B cell (primary cell): ENCODE data around the gene CDC34. TPM values are rescaled to one million over a fixed set of nuclear protein-coding genes. Genes with fewer than 3 reads are reported as not detected.
A peak's percentile ranks its signal among the peaks of the same experiment; 100 is the strongest.

Experiments used
- ATAC-seq: fragments of 200-7000 bp; cut with Tn5 transposase; one replicate; pipeline ENCODE4 v1.10.0; 2021; ENCODE audit warnings: low read depth, mild to moderate bottlenecking, moderate number of reproducible peaks, moderate library complexity
- CTCF ChIA-PET: fragments of 350-600 bp; sonication (Branson Sonifier 250); formaldehyde crosslinking; loops from one replicate; lab custom pipeline; 2021; ENCODE audit warnings: antibody characterized with exemption, inconsistent platforms; lab: Charles Lee
- POLR2A ChIA-PET: fragments of 350-600 bp; sonication (Branson Sonifier 250); formaldehyde crosslinking; loops from one replicate; lab custom pipeline; 2021; ENCODE audit warnings: antibody characterized with exemption; lab: Charles Lee
- DNase-seq: peaks from one replicate; pipeline ENCODE4 v3.0.0; 2013
- H2AFZ ChIP-seq: 2 replicates; pipeline ENCODE4 v1.6.1; 2012; ENCODE audit warnings: mild to moderate bottlenecking, low read depth, low read length; ENCODE audit not compliant: insufficient read depth, poor library complexity, severe bottlenecking
- H3K27ac ChIP-seq, 2 donors: 1 replicate in 1 of 2; 2 replicates in 1 of 2; pipeline ENCODE4 v1.5.1; 2012 to 2013; ENCODE audit warnings: low read length in 2 of 2, mild to moderate bottlenecking in 2 of 2, moderate library complexity in 1 of 2
- H3K27me3 ChIP-seq, 4 experiments: fragments of 200-600 bp in 1 of 4; sonication (generic) in 1 of 4; replicated peaks in 1 of 4; 1 replicate in 2 of 4; 2 replicates in 2 of 4; pipeline versions ENCODE4 v1.6.1 to v1.7.0; 2013 to 2016; ENCODE audit warnings: low read length in 3 of 4, mild to moderate bottlenecking in 2 of 4, mixed read lengths in 1 of 4, moderate library complexity in 1 of 4; ENCODE audit not compliant: insufficient read depth in 4 of 4, control insufficient read depth in 3 of 4; ENCODE audit errors: control extremely low read depth in 1 of 4
- H3K36me3 ChIP-seq, 2 experiments: replicated peaks in 1 of 2; 1 replicate in 1 of 2; 2 replicates in 1 of 2; pipeline versions ENCODE4 v1.6.1 to v1.7.1; 2013; ENCODE audit warnings: low read length in 1 of 2; ENCODE audit not compliant: insufficient read depth in 2 of 2, control insufficient read depth in 1 of 2; ENCODE audit errors: control extremely low read depth in 1 of 2, extremely low read depth in 1 of 2
- H3K4me1 ChIP-seq, 2 donors: fragments of 200-600 bp in 1 of 2; sonication (generic) in 1 of 2; 1 replicate in 1 of 2; 2 replicates in 1 of 2; pipeline versions ENCODE4 v1.5.1 to v1.6.1; 2013 to 2017; ENCODE audit warnings: low read length in 2 of 2; ENCODE audit not compliant: control insufficient read depth in 2 of 2, insufficient read depth in 2 of 2
- H3K4me2 ChIP-seq: replicated peaks from 2 replicates; pipeline ENCODE3; 2012; ENCODE audit warnings: mild to moderate bottlenecking, low read depth, low read length; ENCODE audit not compliant: poor library complexity, severe bottlenecking
- H3K4me3 ChIP-seq, 5 experiments: fragments of 200-600 bp in 1 of 5; sonication (generic) in 1 of 5; 1 replicate in 3 of 5; 2 replicates in 2 of 5; pipeline versions ENCODE4 v1.5.1 to v1.7.0; 2011 to 2016; ENCODE audit warnings: low read length in 4 of 5, mild to moderate bottlenecking in 4 of 5, low read depth in 2 of 5, control low read depth in 1 of 5, moderate library complexity in 1 of 5; ENCODE audit not compliant: insufficient read depth in 1 of 5; ENCODE audit errors: control extremely low read depth in 1 of 5, extremely low read depth in 1 of 5
- H3K79me2 ChIP-seq: fragments of 200-600 bp; sonication (generic); one replicate; pipeline ENCODE4 v1.6.0; 2016; ENCODE audit warnings: low read length; ENCODE audit not compliant: control insufficient read depth, insufficient read depth
- H3K9ac ChIP-seq: fragments of 200-600 bp; sonication (generic); 2 replicates; pipeline ENCODE4 v1.6.1; 2017; ENCODE audit warnings: mild to moderate bottlenecking, low read length, moderate library complexity
- H3K9me3 ChIP-seq, 3 donors: one replicate each; pipeline versions ENCODE4 v1.6.1 to v1.7.1; 2013; ENCODE audit warnings: low read length in 2 of 3; ENCODE audit not compliant: control insufficient read depth in 2 of 3, insufficient read depth in 1 of 3; ENCODE audit errors: control extremely low read depth in 1 of 3
- H4K20me1 ChIP-seq: 2 replicates; pipeline ENCODE4 v1.6.0; 2012; ENCODE audit warnings: mild to moderate bottlenecking, low read length; ENCODE audit not compliant: insufficient read depth, control insufficient read depth, poor library complexity, severe bottlenecking
- H3K27ac Mint-ChIP-seq: one replicate; pipeline ENCODE4 v1.8.0; 2021; ENCODE audit warnings: mixed read lengths
- H3K27me3 Mint-ChIP-seq: one replicate; pipeline ENCODE4 v1.8.0; 2021; ENCODE audit warnings: mixed read lengths
- H3K4me1 Mint-ChIP-seq: one replicate; pipeline ENCODE4 v1.8.0; 2021; ENCODE audit warnings: mixed read lengths
- H3K4me3 Mint-ChIP-seq: one replicate; pipeline ENCODE4 v1.8.0; 2021; ENCODE audit warnings: mixed read lengths
- H3K9me3 Mint-ChIP-seq: one replicate; pipeline ENCODE4 v1.8.0; 2022; ENCODE audit warnings: mixed read lengths; ENCODE audit not compliant: insufficient read depth
- CTCF ChIP-seq: fragments of 200-600 bp; IDR thresholded peaks from one replicate; pipeline ENCODE4 v1.8.0; 2022; ENCODE audit warnings: antibody characterized with exemption, mild to moderate bottlenecking
- EZH2 ChIP-seq: IDR thresholded peaks from 2 replicates; pipeline ENCODE4 v1.6.1; 2012; ENCODE audit warnings: borderline replicate concordance, low read depth, mild to moderate bottlenecking, moderate library complexity, low read length; ENCODE audit not compliant: insufficient read depth, poor library complexity, severe bottlenecking
- WGBS: methylation state at CpG from one replicate; pipeline ENCODE4 v1.1.5; 2013; ENCODE audit warnings: missing lambda C conversion rate; ENCODE audit not compliant: insufficient coverage; 5-methylcytosine and 5-hydroxymethylcytosine counted together
- intact Hi-C: fragments of 100-400 bp; cut with micrococcal nuclease; formaldehyde crosslinking; loops from one replicate; pipeline ENCODE4 v1.10.0; 2022
- polyA plus RNA-seq: library from polyadenylated mRNA; depleted of rRNA; stranded (reverse); fragments of >200 nt; gene quantifications from 2 replicates; pipeline ENCODE4 v1.2.3, GENCODE V29; 2012
- total RNA-seq, 2 donors: library from RNA; stranded (reverse); fragments of 120-200 nt in 1 of 2; gene quantifications; 1 replicate in 1 of 2; 2 replicates in 1 of 2; pipeline versions ENCODE4 v1.2.3 to v1.2.4, GENCODE V29; 2013 to 2022

The CDC34 gene
- total and polyA plus RNA-seq, 2 donors (not counting 1 experiment from before 2014, with no cell fraction given): 26.9 to 28.4 TPM

GRCh38 chr19:580274-580835, 48.8 kb downstream of the CDC34 start:
- DNase-seq (no peak), ATAC-seq (no peak)
- H3K36me3 ChIP-seq: peaks cover 0 to 33% of the 10 kb centered on the region in 2 experiments
- H4K20me1 ChIP-seq: peaks cover 80% of the 10 kb centered on the region
- WGBS: 94% methylated on average over 21 of the region's 22 CpGs
- CTCF ChIA-PET: no interaction called here
- H3K27ac Mint-ChIP-seq: no peak overlapping the region
- H3K27me3 Mint-ChIP-seq: no peaks in the 10 kb centered on the region
- H3K27me3 ChIP-seq: peaks cover 0 to 5% (median 0%) of the 10 kb centered on the region in 4 experiments
- no peaks in the 10 kb centered on the region for H3K4me1 ChIP-seq
- H2AFZ ChIP-seq: no peak overlapping the region
- no peak overlapping the region for H3K9ac ChIP-seq
- H3K4me3 Mint-ChIP-seq: no peak overlapping the region
- H3K4me1 Mint-ChIP-seq: peaks cover 7% of the 10 kb centered on the region
- no peaks in the 10 kb centered on the region for H3K9me3 ChIP-seq
- H3K4me2 ChIP-seq: no peak overlapping the region
- no peak for TF ChIP-seq CTCF
- POLR2A ChIA-PET: no interaction called here
- H3K9me3 Mint-ChIP-seq: no peaks in the 10 kb centered on the region
- peaks cover 46% of the 10 kb centered on the region for H3K79me2 ChIP-seq
- no peak overlapping the region for H3K4me3 ChIP-seq
- intact Hi-C loops: no loop called here
- no peak overlapping the region for H3K27ac ChIP-seq

- TF ChIP-seq EZH2: no peak
- TF ChIP-seq CTCF: no peak
- H3K4me3 Mint-ChIP-seq: no peak overlapping the region
- DNase-seq: peak; percentile 17
- peaks cover 35% of the 10 kb centered on the region for H3K79me2 ChIP-seq
- H3K9me3 ChIP-seq: no peaks in the 10 kb centered on the region
- H3K36me3 ChIP-seq: peaks cover 0 to 33% of the 10 kb centered on the region in 2 experiments
- H3K27ac ChIP-seq: no peak overlapping the region
- H3K4me2 ChIP-seq: no peak overlapping the region
- H3K4me3 ChIP-seq: no peak overlapping the region
- H3K27me3 ChIP-seq: peaks cover 0 to 9% (median 3%) of the 10 kb centered on the region in 4 experiments
- no peak overlapping the region for H2AFZ ChIP-seq
- H3K27me3 Mint-ChIP-seq: peaks cover 3% of the 10 kb centered on the region
- WGBS: 97% methylated on average over 40 of the region's 40 CpGs
- H3K4me1 ChIP-seq: no peaks in the 10 kb centered on the region
- peaks cover 2% of the 10 kb centered on the region for H3K4me1 Mint-ChIP-seq
- ChIA-PET POLR2A (interaction anchor here (0.7 kb wide), 1 partner anchor 133 kb away, joined by 6 read pairs; no protein-coding TSS in a partner anchor), CTCF (interaction anchor here (4.2 kb wide), 1 partner anchor 152 kb away, joined by 39 read pairs; no protein-coding TSS in a partner anchor)
- H3K9me3 Mint-ChIP-seq: no peaks in the 10 kb centered on the region
- intact Hi-C loops: no loop called here
- peaks cover 69% of the 10 kb centered on the region for H4K20me1 ChIP-seq
- no peak overlapping the region for H3K9ac ChIP-seq
- no peak for ATAC-seq
- H3K27ac Mint-ChIP-seq: no peak overlapping the region
These were observed 50.0 kb downstream of the CDC34 start for GRCh38 chr19:581399-582111.
